Measurements from ENCODE around the gene CLBA1. TPM values are rescaled to one million over a fixed set of nuclear protein-coding genes. Genes with fewer than 3 reads are reported as not detected.
"Not testable (repeated sequence)": the region's sequence is repeated elsewhere in the genome, so short reads cannot be mapped to it uniquely, and the experiment has no call there.

CLBA1 gene
- total RNA-seq, 4 donors from 2014 or later = 10.1 to 21.0 (median 12.8) TPM

- WGBS, 2 donors = 90 to 93% methylated on average over 10 to 13 of the region's 13 CpGs
- not testable (repeated sequence) for H3K4me3 ChIP-seq; H3K27ac ChIP-seq; DNase-seq (ENCODE audit: low spot score in 2 of 2); H3K9me3 ChIP-seq; H3K27me3 ChIP-seq; H3K4me1 ChIP-seq
- peaks cover 0 to 63% (median 0%) of the 10 kb centered on the region in 3 donors for H3K36me3 ChIP-seq
These were observed 38.4 kb upstream of the CLBA1 start for GRCh38 chr14:104947201-104947600.

DNA sequence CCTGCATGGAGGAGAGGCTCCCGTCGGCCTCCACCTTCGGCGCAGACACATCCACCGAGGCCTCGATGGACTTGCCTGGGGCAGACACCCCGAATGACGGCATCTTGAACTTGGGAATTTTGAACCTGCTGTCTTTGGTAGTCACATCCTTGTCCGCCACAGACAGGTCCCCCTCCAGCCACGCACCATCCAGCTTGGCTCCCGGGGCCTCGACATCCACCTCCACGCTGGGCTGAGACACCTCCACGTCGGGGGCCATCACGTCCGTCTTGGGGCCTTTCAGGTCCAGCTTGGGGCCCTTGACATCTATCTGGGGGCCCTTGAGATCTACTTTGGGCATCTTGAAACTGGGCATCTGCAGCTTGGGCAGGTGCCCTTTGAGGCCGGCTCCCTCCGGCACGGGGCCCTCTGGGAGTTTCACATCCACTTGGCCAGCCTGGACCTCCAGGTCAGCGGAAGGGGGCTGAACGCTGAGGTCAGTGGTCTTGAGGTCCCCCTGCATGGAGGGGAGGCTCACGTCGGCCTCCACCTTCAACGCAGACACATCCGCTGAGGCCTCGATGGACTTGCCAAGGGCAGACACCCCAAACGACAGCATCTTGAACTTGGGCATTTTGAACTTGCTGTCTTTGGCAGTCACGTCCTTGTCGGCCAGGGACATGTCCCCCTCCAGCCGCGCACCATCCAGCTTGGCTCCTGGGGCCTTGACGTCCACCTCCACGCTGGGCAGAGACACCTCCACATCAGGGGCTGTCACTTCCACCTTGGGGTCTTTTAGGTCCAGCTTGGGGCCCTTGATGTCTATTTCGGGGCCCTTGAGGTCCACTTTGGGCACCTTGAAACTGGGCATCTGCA is 37.5 kb upstream of the CLBA1 start:
- not testable (repeated sequence) for DNase-seq (ENCODE audit: low spot score in 2 of 2); H3K27ac ChIP-seq; H3K4me1 ChIP-seq; H3K4me3 ChIP-seq; H3K9me3 ChIP-seq; H3K27me3 ChIP-seq
- WGBS, 2 donors = 90 to 93% methylated on average over 27 to 35 of the region's 35 CpGs
- H3K36me3 ChIP-seq = peaks cover 0 to 57% (median 0%) of the 10 kb centered on the region in 3 donors

DNA sequence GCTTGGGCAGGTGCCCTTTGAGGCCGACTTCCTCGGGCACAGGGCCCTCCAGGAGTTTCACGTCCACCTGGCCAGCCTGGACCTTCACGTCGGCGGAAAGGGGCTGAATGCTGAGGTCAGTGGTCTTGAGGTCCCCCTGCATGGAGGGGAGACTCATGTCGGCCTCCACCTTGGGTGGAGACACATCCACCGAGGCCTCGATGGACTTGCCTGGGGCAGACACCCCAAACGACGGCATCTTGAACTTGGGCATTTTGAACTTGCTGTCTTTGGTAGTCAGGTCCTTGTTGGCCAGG is 36.9 kb upstream of the CLBA1 start:
- WGBS, 2 donors = 86 to 92% methylated on average over 6 to 9 of the region's 11 CpGs
- H3K27ac ChIP-seq = no peak overlapping the region
- no peak for TF ChIP-seq POLR2A (IDR thresholded peaks at IDR 0.05)

DNA sequence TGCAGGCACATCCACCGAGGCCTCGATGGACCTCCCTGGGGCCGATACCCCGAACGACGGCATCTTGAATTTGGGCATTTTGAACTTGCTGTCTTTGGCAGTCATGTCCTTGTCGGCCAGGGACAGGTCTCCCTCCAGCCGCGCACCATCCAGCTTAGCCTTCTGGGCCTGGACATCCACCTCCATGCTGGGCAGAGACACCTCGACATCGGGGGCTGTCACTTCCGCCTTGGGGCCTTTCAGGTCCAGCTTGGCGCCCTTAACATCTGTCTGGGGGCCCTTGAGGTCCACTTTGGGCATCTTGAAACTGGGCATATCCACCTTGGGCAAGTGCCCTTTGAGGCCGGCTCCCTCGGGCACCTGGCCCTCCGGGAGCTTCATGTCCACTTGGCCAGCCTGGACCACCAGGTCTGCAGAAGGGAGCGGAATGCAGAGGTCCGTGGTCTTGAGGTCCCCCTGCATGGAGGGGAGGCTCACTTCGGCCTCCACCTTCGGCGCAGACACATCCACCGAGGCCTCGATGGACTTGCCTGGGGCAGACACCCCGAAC is 36.1 kb upstream of the CLBA1 start:
- H3K4me3 ChIP-seq; H3K4me1 ChIP-seq; H3K27ac ChIP-seq; H3K9me3 ChIP-seq; H3K27me3 ChIP-seq; DNase-seq (ENCODE audit: low spot score in 2 of 2): not testable (repeated sequence)
- 94% methylated on average over 15 of the region's 24 CpGs; no CpG with 5 or more reads in 1 of the 2 donors for WGBS, 2 donors
- peaks cover 0 to 56% (median 0%) of the 10 kb centered on the region in 3 donors for H3K36me3 ChIP-seq

More for the DNA sequence above, 36.9 kb upstream of the CLBA1 start:
- Histone ChIP-seq H3K4me3 (no peak overlapping the region), H3K4me1 (no peaks in the 10 kb centered on the region), H3K27me3 (no peaks in the 10 kb centered on the region), H3K9me3 (no peaks in the 10 kb centered on the region), H3K36me3 (peaks cover 0 to 57% (median 0%) of the 10 kb centered on the region in 3 donors)
- DNase-seq (ENCODE audit: low spot score in 2 of 2) = no peak

DNA sequence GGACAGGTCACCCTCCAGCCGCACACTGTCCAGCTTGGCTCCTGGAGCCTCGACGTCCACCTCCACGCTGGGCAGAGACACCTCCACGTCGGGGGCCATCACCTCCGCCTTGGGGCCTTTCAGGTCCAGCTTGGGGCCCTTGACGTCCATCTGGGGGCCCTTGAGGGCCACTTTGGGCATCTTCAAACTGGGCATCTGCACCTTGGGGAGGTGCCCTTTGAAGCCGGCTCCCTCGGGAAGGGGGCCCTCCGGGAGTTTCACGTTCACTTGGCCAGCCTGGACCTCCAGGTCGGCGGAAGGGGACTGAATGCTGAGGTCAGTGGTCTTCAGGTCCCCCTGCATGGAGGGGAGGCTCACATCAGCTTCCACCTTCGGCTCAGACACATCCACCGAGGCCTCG is 35.6 kb upstream of the CLBA1 start:
- Histone ChIP-seq H3K4me1 (no peaks in the 10 kb centered on the region), H3K27ac (no peak overlapping the region), H3K9me3 (no peaks in the 10 kb centered on the region), H3K36me3 (peaks cover 0 to 56% (median 0%) of the 10 kb centered on the region in 3 donors), H3K27me3 (no peaks in the 10 kb centered on the region), H3K4me3 (no peak overlapping the region)
- TF ChIP-seq POLR2A (IDR thresholded peaks at IDR 0.05) = no peak
- no peak for TF ChIP-seq CTCF (IDR thresholded peaks at IDR 0.05)
- TF ChIP-seq EP300 (IDR thresholded peaks at IDR 0.05) = no peak
- WGBS, 2 donors = 95% methylated on average over 12 of the region's 17 CpGs; no CpG with 5 or more reads in 1 of the 2 donors
- DNase-seq (ENCODE audit: low spot score in 2 of 2) = no peak

DNA sequence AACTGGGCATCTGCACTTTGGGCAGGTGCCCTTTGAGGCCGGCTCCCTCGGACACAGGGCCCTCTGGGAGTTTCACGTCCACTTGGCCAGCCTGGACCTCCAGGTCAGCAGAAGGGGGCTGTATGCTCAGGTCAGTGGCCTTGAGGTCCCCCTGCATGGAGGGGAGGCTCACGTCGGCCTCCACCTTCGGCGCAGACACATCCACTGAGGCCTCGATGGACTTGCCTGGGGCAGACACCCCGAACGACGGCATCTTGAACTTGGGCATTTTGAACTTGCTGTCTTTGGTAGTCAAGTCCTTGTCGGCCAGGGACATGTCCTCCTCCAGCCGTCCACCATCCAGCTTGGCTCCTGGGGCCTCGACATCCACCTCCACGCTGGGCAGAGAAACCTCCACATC is 34.9 kb upstream of the CLBA1 start:
- H3K27me3 ChIP-seq; H3K4me1 ChIP-seq; H3K27ac ChIP-seq; DNase-seq (ENCODE audit: low spot score in 2 of 2); H3K9me3 ChIP-seq; H3K4me3 ChIP-seq: not testable (repeated sequence)
- H3K36me3 ChIP-seq = peaks cover 0 to 54% (median 0%) of the 10 kb centered on the region in 3 donors
- WGBS, 2 donors = 100% methylated on average over 1 to 2 of the region's 15 CpGs

GRCh38 chr14:104951863-104952657 is 33.5 kb upstream of the CLBA1 start:
- not testable (repeated sequence) for H3K27me3 ChIP-seq; H3K4me1 ChIP-seq; H3K27ac ChIP-seq; H3K4me3 ChIP-seq; H3K9me3 ChIP-seq; DNase-seq (ENCODE audit: low spot score in 2 of 2)
- H3K36me3 ChIP-seq = peaks cover 0 to 55% (median 0%) of the 10 kb centered on the region in 3 donors
- 91 to 92% methylated on average over 16 to 22 of the region's 28 CpGs for WGBS, 2 donors

DNA sequence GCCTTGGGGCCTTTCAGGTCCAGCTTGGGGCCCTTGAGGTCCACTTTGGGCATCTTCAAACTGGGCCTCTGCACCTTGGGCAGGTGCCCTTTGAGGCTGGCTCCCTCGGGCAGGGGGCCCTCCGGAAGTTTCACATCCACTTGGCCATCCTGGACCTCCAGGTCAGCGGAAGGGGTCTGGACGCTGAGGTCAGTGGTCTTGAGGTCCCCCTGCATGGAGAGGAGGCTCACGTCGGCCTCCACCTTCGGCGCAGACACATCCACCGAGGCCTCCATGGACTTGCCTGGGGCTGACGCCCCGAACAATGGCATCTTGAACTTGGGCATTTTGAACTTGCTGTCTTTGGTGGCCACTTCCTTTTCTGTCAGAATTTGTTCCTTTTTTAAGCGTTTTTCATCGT is 32.5 kb upstream of the CLBA1 start:
- 82% methylated on average over 13 of the region's 13 CpGs for WGBS, 2 donors
- H3K27ac ChIP-seq = no peak overlapping the region
- peaks cover 0 to 49% (median 0%) of the 10 kb centered on the region in 3 donors for H3K36me3 ChIP-seq
- H3K9me3 ChIP-seq = no peaks in the 10 kb centered on the region
- DNase-seq (ENCODE audit: low spot score in 2 of 2) = no peak
- no peaks in the 10 kb centered on the region for H3K4me1 ChIP-seq
- no peak for TF ChIP-seq POLR2A (IDR thresholded peaks at IDR 0.05)
- no peak for TF ChIP-seq EP300 (IDR thresholded peaks at IDR 0.05)
- H3K27me3 ChIP-seq = peaks cover 0 to 5% of the 10 kb centered on the region in 2 donors
- H3K4me3 ChIP-seq = no peak overlapping the region
